H1 (cell line): Measurements from ENCODE around the gene ZNF473. TPM values are rescaled to one million over a fixed set of nuclear protein-coding genes. Genes with fewer than 3 reads are reported as not detected.

Experiments used
- CTCF ChIA-PET: fragments of 300-600 bp; sonication (Branson Sonifier 250); formaldehyde crosslinking; loops from one replicate; lab custom pipeline; 2021; ENCODE audit not compliant: partially characterized antibody; lab: Charles Lee
- POLR2A ChIA-PET: fragments of 300-600 bp; sonication (Branson Sonifier 250); formaldehyde crosslinking; loops from one replicate; lab custom pipeline; 2021; ENCODE audit warnings: inconsistent platforms; ENCODE audit not compliant: partially characterized antibody; lab: Charles Lee
- DNase-seq, 2 experiments: peaks; one replicate each; pipeline versions ENCODE4 v3.0.0 to v3.0.0-alpha.2; 2010 to 2022; ENCODE audit warnings: low spot score in 2 of 2, low read depth in 1 of 2, mixed read lengths in 1 of 2
- FAIRE-seq: peaks from 2 replicates; lab custom pipeline; 2011; peaks lifted over from hg19 to GRCh38; lab: Jason Lieb, UNC
- H2AFZ ChIP-seq: 2 replicates; pipeline ENCODE4 v1.8.1; 2012; ENCODE audit warnings: low read length, inconsistent platforms
- H2AK5ac ChIP-seq: 2 replicates; pipeline ENCODE4 v1.6.1; 2013; ENCODE audit warnings: low read depth, low read length
- H2BK120ac ChIP-seq: replicated peaks from 2 replicates; pipeline ENCODE3; 2013; ENCODE audit warnings: low read depth, low read length, inconsistent platforms
- H2BK12ac ChIP-seq: 2 replicates; pipeline ENCODE4 v1.6.1; 2013; ENCODE audit warnings: low read depth, low read length
- H2BK15ac ChIP-seq: 2 replicates; pipeline ENCODE4 v1.6.1; 2013; ENCODE audit warnings: low read length
- H2BK20ac ChIP-seq: 2 replicates; pipeline ENCODE4 v1.6.1; 2013; ENCODE audit warnings: low read length
- H2BK5ac ChIP-seq: 2 replicates; pipeline ENCODE4 v1.6.1; 2013; ENCODE audit warnings: low read depth, low read length
- H3K14ac ChIP-seq: 2 replicates; pipeline ENCODE4 v1.6.1; 2013; ENCODE audit warnings: inconsistent platforms; ENCODE audit not compliant: insufficient read length
- H3K18ac ChIP-seq: 2 replicates; pipeline ENCODE4 v1.6.1; 2013; ENCODE audit warnings: low read length; ENCODE audit errors: extremely low read depth
- H3K23ac ChIP-seq: 2 replicates; pipeline ENCODE4 v1.6.1; 2013; ENCODE audit warnings: inconsistent platforms; ENCODE audit not compliant: insufficient read length
- H3K23me2 ChIP-seq: 2 replicates; pipeline ENCODE4 v1.6.1; 2013; ENCODE audit warnings: low read depth, low read length
- H3K27ac ChIP-seq: 2 replicates; pipeline ENCODE4 v1.6.1; 2011; ENCODE audit warnings: low read depth, low read length, inconsistent platforms
- H3K27me3 ChIP-seq, 4 experiments: replicated peaks in 1 of 4; 1 replicate in 1 of 4; 2 replicates in 3 of 4; pipeline versions ENCODE4 v1.6.1 to v1.8.1; 2011 to 2013; ENCODE audit warnings: low read length in 3 of 4, mild to moderate bottlenecking in 3 of 4, inconsistent platforms in 2 of 4, mixed read lengths in 2 of 4, moderate library complexity in 1 of 4; ENCODE audit not compliant: control insufficient read depth in 3 of 4, insufficient read depth in 3 of 4; ENCODE audit errors: extremely low read depth in 1 of 4
- H3K36me3 ChIP-seq, 4 experiments: 2 replicates each; pipeline versions ENCODE4 v1.6.1 to v1.8.1; 2011 to 2013; ENCODE audit warnings: mild to moderate bottlenecking in 4 of 4, low read length in 3 of 4, moderate library complexity in 2 of 4, control low read depth in 1 of 4, inconsistent platforms in 1 of 4; ENCODE audit not compliant: insufficient read depth in 4 of 4, control insufficient read depth in 2 of 4
- H3K4ac ChIP-seq: replicated peaks from 2 replicates; pipeline ENCODE3; 2013; ENCODE audit warnings: low read length, low read depth, mixed read lengths, inconsistent platforms; ENCODE audit not compliant: insufficient read length
- H3K4me1 ChIP-seq, 4 experiments: replicated peaks in 1 of 4; 1 replicate in 1 of 4; 2 replicates in 3 of 4; pipeline versions ENCODE4 v1.6.1 to v1.8.1; 2011 to 2013; ENCODE audit warnings: low read length in 3 of 4, inconsistent platforms in 2 of 4, mixed read lengths in 1 of 4; ENCODE audit not compliant: insufficient read depth in 4 of 4, control insufficient read depth in 3 of 4
- H3K4me2 ChIP-seq, 2 experiments: 2 replicates each; pipeline versions ENCODE4 v1.6.1 to v1.8.1; 2011 to 2013; ENCODE audit warnings: low read depth in 2 of 2, low read length in 2 of 2, control low read depth in 1 of 2, inconsistent platforms in 1 of 2, mild to moderate bottlenecking in 1 of 2; ENCODE audit not compliant: insufficient read depth in 1 of 2
- H3K4me3 ChIP-seq, 4 experiments: fragments of 200-600, 300-600 bp in 1 of 4; sonication (generic), shearing (Covaris generic), sonication (Bioruptor Twin) in 1 of 4; 2 replicates each; pipeline versions ENCODE4 v1.5.1 to v1.8.1; 2011 to 2016; ENCODE audit warnings: low read length in 4 of 4, low read depth in 3 of 4, control low read depth in 2 of 4, inconsistent platforms in 2 of 4, mild to moderate bottlenecking in 2 of 4, mixed read lengths in 1 of 4, moderate library complexity in 1 of 4; ENCODE audit not compliant: insufficient read depth in 2 of 4; ENCODE audit errors: extremely low read depth in 1 of 4
- H3K56ac ChIP-seq: replicated peaks from 2 replicates; pipeline ENCODE3; 2013; ENCODE audit warnings: low read depth, mild to moderate bottlenecking, mixed read lengths, low read length, inconsistent platforms; ENCODE audit not compliant: insufficient read length
- H3K79me1 ChIP-seq: 2 replicates; pipeline ENCODE4 v1.6.1; 2013; ENCODE audit warnings: low read depth, low read length, control low read depth
- H3K79me2 ChIP-seq, 2 experiments: 2 replicates each; pipeline versions ENCODE4 v1.6.1 to v1.8.1; 2012 to 2013; ENCODE audit warnings: low read length in 2 of 2, mild to moderate bottlenecking in 2 of 2, inconsistent platforms in 1 of 2; ENCODE audit not compliant: insufficient read depth in 2 of 2, control insufficient read depth in 1 of 2
- H3K9ac ChIP-seq, 4 experiments: replicated peaks in 1 of 4; 1 replicate in 1 of 4; 2 replicates in 3 of 4; pipeline versions ENCODE4 v1.6.1 to v1.8.1; 2011 to 2013; ENCODE audit warnings: low read depth in 3 of 4, low read length in 3 of 4, control low read depth in 2 of 4, mild to moderate bottlenecking in 2 of 4, moderate library complexity in 2 of 4, inconsistent platforms in 1 of 4; ENCODE audit errors: extremely low read depth in 1 of 4
- H3K9me3 ChIP-seq, 2 experiments: 2 replicates each; pipeline versions ENCODE4 v1.6.1 to v1.8.1; 2012 to 2013; ENCODE audit warnings: mild to moderate bottlenecking in 2 of 2, moderate library complexity in 2 of 2, control low read depth in 1 of 2, inconsistent platforms in 1 of 2, low read depth in 1 of 2, low read length in 1 of 2, mixed read lengths in 1 of 2; ENCODE audit not compliant: insufficient read depth in 2 of 2
- H4K20me1 ChIP-seq, 2 experiments: replicated peaks in 1 of 2; 2 replicates each; pipeline versions ENCODE3 to v1.8.1; 2011 to 2013; ENCODE audit warnings: inconsistent platforms in 2 of 2, low read length in 2 of 2, mild to moderate bottlenecking in 1 of 2; ENCODE audit not compliant: insufficient read depth in 2 of 2, control insufficient read depth in 1 of 2
- H4K5ac ChIP-seq: 2 replicates; pipeline ENCODE4 v1.6.1; 2013; ENCODE audit warnings: low read length, low read depth, mixed read lengths, inconsistent platforms; ENCODE audit not compliant: insufficient read length
- H4K8ac ChIP-seq: 2 replicates; pipeline ENCODE4 v1.8.0; 2013; ENCODE audit warnings: mild to moderate bottlenecking, moderate library complexity, low read length, inconsistent platforms; ENCODE audit not compliant: insufficient read depth; ENCODE audit errors: extremely low read depth
- H4K91ac ChIP-seq: replicated peaks from 2 replicates; pipeline ENCODE3; 2013; ENCODE audit warnings: low read length, mixed read lengths, inconsistent platforms; ENCODE audit not compliant: insufficient read length
- RNF2 ChIP-seq: fragments of 200-900, 300-1000 bp; sonication (generic); IDR thresholded peaks from 2 replicates; pipeline ENCODE4 v1.7.1; 2016; ENCODE audit warnings: borderline replicate concordance, low read depth, mild to moderate bottlenecking, antibody characterized with exemption, low read length; ENCODE audit not compliant: poor library complexity, severe bottlenecking; ENCODE audit errors: missing control alignments
- SIN3A ChIP-seq, 2 experiments: IDR thresholded peaks in 1 of 2; conservative IDR thresholded peaks in 1 of 2; 2 replicates each; pipeline ENCODE4 v1.6.1; 2011 to 2012; ENCODE audit warnings: low read length in 2 of 2, improper control_type of control experiment in 1 of 2, low read depth in 1 of 2, mild to moderate bottlenecking in 1 of 2
- WGBS, 2 experiments: shearing (Covaris generic) in 1 of 2; methylation state at CpG; one replicate each; pipeline versions ENCODE4 v1.1.6 to v1.1.7; 2013 to 2015; ENCODE audit warnings: low lambda C conversion rate in 2 of 2, mixed read lengths in 2 of 2, inconsistent platforms in 1 of 2, low coverage in 1 of 2, missing lambda C conversion rate in 1 of 2; ENCODE audit not compliant: insufficient replicate concordance in 2 of 2, insufficient coverage in 1 of 2, insufficient read length in 1 of 2; ENCODE audit errors: extremely low coverage in 1 of 2, missing lambda C conversion rate in 1 of 2; 5-methylcytosine and 5-hydroxymethylcytosine counted together
- polyA plus RNA-seq, 7 experiments: library from polyadenylated mRNA; depleted of rRNA in 3 of 7; stranded (reverse) in 5 of 7; unstranded in 2 of 7; fragments of >200 nt in 5 of 7; fragments of 200-250 nt in 2 of 7; gene quantifications; 1 replicate in 5 of 7; 2 replicates in 1 of 7; 4 replicates in 1 of 7; pipeline versions ENCODE4 v1.2.1 to v1.2.3, GENCODE V29; 2011 to 2013; ENCODE audit warnings: missing spikeins in 2 of 7, mixed read lengths in 2 of 7
- total RNA-seq: library from RNA; stranded (reverse); fragmentation: NEBNext Ultra II Directional; extraction: Animal tissue kit (Norgen Biotek cat#: 25700); gene quantifications from 2 replicates; pipeline ENCODE4 v1.2.1, GENCODE V29; 2021

Gene ZNF473
- total and polyA plus RNA-seq, 2 of the 8 experiments (the other 6 are each of a cell fraction or from before 2014, with no cell fraction given), result 5.2 to 11.7 TPM

DNA sequence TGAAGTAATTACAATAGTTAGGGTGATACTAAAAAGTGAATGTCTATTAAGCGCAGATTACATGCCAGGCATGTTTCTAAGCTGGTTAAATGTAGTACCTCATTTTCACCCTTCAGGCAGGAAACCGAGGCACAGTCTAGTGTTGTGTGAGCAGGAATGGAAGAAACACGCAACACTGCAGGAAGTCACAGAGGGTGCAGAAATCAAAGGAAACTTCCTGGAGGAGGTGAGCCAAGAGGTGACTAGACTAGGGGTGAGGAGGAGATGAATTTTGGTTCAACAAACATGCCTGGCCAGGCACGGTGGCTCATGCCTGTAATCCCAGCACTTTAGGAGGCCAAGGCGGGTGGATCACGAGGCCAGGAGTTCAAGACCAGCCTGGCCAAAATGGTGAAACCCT is 41.8 kb downstream of the ZNF473 start:
- Histone ChIP-seq H3K79me1 (no peaks in the 10 kb centered on the region), H3K18ac (no peak overlapping the region), H3K27me3 (no peaks in the 10 kb centered on the region), H3K4me2 (no peak overlapping the region), H3K4me1 (no peaks in the 10 kb centered on the region), H3K4me3 (no peak overlapping the region), H4K8ac (no peak overlapping the region), H3K56ac (no peak overlapping the region), H2AFZ (no peak overlapping the region), H3K79me2 (no peaks in the 10 kb centered on the region), H3K23me2 (no peaks in the 10 kb centered on the region), H4K20me1 (no peaks in the 10 kb centered on the region), H2BK20ac (no peak overlapping the region), H3K36me3 (no peaks in the 10 kb centered on the region), H4K91ac (no peak overlapping the region), H3K23ac (no peak overlapping the region), H2AK5ac (no peak overlapping the region), H2BK15ac (no peak overlapping the region), H4K5ac (no peak overlapping the region), H3K14ac (no peak overlapping the region), H3K4ac (no peak overlapping the region), H2BK120ac (no peak overlapping the region), H2BK12ac (no peak overlapping the region), H3K9ac (no peak overlapping the region), H3K27ac (no peak overlapping the region), H2BK5ac (no peak overlapping the region), H3K9me3 (peaks cover 50 to 73% of the 10 kb centered on the region in 2 experiments)
- DNase-seq (no peak), FAIRE-seq (no peak)
- TF ChIP-seq SIN3A (conservative IDR thresholded peaks at IDR 0.05 in 1 of 2, IDR thresholded peaks at IDR 0.05 in 1 of 2; ENCODE audit: low read depth in 1 of 2, low read length in 2 of 2), result no peak
- no peak for TF ChIP-seq RNF2
- CTCF ChIA-PET, result no interaction called here
- POLR2A ChIA-PET, result no interaction called here
- WGBS, 2 experiments, result 81% methylated on average over 6 of the region's 6 CpGs; no CpG with 5 or more reads in 1 of the 2 experiments
